Breast epithelium (tissue), 3 donors: ENCODE data around the gene PLB1.

ENCODE experiments used
- CTCF ChIP-seq, 3 donors: fragments of 450-650 bp; IDR thresholded peaks; one replicate each; pipeline ENCODE4 v1.5.1; 2016 to 2017; ENCODE audit warnings: antibody characterized with exemption in 3 of 3, mild to moderate bottlenecking in 3 of 3, moderate library complexity in 3 of 3
- POLR2A ChIP-seq: fragments of 450-650 bp; IDR thresholded peaks from one replicate; pipeline ENCODE4 v1.6.1; 2016; ENCODE audit warnings: antibody characterized with exemption, mild to moderate bottlenecking, moderate library complexity

DNA sequence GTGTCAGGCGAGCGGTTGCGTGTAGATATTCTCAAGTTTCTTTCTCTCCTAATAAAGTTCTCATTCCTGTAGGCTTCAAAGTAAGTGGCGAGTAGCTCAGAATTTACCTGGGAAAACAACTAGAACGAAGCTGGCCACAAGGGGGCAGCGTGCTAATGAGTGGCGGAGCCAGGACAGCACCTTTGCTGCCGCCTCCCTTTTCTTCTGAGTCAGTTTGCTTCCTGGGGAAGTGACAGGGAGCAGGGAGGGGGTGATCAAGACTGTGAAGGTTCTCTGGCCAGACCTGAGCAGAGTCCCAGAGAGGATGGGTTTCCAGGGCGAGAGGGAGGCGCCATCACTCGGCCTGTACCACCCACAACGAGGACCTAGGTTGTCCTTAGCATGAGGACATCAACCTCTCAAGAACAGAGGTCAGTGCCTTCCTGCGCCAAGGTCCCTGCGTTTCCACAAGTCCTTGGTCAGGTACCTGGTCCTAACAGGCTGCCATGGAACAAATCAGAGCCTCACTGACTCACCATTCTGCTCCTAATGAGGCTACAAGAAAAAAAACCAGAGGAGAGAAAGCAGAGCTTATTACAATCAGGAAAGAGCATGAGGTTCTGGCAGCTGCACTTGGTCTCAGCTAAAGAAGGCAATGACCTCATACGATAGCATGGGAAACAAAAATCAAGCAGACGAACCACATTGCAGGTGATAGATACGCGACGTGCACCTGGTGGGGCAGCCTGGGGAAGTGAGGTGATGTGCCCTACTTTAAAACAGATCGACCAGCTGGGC, 98.7 kb downstream of the PLB1 start:
- TF ChIP-seq CTCF (IDR thresholded peaks at IDR 0.05) (peak; percentile 85 to 91 (median 86)), POLR2A (no peak)
